DMS53 (cell line): Measurements from ENCODE around the gene JMJD1C.

Experiments used
- DNase-seq: peaks from one replicate; lab custom pipeline; 2025; lab: John Stamatoyannopoulos, UW

Gene JMJD1C

GRCh38 chr10:63481815-63482421 is 16.1 kb upstream of the JMJD1C start:
- no peak for DNase-seq

- no peak for DNase-seq
Measured at GRCh38 chr10:63480237-63480636, 14.5 kb upstream of the JMJD1C start.

- DNase-seq, result no peak
Measured at GRCh38 chr10:63478564-63478963, 12.8 kb upstream of the JMJD1C start.

DNA sequence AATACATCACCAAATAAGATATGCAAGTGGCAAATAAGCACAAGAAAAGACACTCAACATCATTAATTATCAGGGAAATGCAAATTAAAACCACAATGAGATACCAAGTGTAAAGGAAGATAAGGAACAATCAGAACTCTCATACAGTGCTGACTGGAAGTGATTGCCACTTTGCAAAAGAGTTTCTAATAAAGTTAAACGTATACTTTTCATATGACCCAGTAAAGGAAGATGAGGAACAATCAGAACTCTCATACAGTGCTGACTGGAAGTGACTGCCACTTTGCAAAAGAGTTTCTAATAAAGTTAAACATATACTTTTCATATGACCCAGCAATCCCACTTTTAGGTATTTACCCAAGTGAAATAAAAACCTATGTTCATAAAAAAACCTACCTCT is 12.2 kb upstream of the JMJD1C start:
- no peak for DNase-seq

GRCh38 chr10:63474488-63474887 is 8.7 kb upstream of the JMJD1C start:
- DNase-seq, result no peak

- no peak for DNase-seq
Measured at GRCh38 chr10:63470928-63471327, 5.2 kb upstream of the JMJD1C start.

GRCh38 chr10:63468947-63469346 is 3.2 kb upstream of the JMJD1C start:
- no peak for DNase-seq

DNA sequence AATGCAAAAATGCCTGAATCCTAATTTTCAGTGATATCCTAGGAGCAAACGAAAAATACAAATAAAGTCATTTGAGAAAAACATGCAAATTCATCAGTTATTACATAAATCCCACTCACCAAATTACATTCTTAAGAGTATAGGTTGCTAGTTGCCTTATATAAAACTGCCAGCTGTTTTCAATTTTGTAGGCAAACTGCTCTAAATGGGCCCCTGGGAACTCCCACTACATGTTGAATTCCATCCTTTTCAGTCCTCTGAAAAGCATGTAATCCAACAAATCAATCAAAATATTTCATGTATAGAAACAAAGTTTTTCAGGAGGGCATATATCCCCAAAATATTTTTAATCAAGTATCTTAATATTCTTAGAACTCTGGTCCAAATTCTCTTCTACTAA is 2.1 kb upstream of the JMJD1C start:
- no peak for DNase-seq

GRCh38 chr10:63466144-63466935 is 563 bp upstream of the JMJD1C start:
- DNase-seq, result peak; percentile 88

DNA sequence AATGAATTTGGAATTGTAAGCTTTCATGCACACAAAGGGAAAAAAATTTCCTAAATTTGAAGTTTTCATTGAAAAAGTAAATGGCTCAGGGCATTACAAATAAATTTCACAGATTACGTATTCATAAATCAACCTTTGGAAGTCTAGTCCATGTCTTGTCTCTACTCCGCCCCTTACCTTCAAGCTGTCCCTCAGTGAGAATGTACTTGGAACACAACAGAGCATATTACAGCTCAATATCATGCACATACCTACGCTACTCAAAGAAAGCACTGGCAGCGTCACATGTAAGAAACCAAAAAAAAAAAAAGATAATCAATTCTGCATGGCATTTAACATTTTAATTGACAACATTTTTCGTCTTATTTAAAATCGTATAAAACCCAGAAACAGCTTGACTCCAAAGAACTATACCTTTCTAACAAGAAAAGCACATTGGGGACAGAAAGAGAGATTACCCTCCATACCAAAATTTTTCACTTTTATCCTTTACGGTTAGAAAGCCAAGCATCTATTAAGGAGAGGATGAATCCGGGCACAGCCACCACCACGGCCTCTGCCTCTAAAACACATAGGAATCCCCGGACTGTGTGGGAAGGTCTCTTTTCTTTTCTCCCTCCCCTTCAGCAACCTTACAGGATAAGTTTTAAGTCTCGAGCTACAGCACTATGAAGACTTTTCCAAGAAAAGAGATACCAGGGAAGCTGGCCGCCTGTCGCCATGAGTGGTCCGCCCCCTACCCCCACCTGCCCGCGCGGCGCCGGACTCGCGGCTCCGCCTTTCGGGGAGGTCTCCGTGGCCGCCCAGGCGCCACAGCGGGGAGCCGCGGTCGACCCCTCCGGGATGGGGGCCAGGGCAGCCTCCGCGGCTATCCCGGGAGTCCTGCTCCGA is 1.1 kb downstream of the JMJD1C start:
- peak; percentile 78 for DNase-seq

DNA sequence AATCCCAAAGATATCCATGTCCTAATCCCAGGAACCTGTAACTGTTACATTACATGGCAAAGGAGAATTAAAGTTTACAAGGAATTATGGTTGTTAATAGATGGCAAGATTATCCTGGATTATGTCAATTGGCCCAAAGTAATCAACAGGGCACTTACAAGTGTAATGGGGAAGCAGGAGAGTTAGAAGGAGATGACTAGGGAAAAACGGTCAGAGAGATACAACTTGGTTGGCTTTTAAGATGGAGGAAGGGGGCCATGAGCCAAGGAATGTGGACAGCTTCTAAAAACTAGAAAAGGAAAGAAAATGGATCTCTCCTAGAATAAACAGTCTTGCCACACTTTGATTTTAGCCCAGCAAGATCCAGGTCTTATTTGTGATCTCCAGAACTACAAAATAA is 3.3 kb downstream of the JMJD1C start:
- DNase-seq, result no peak

DNA sequence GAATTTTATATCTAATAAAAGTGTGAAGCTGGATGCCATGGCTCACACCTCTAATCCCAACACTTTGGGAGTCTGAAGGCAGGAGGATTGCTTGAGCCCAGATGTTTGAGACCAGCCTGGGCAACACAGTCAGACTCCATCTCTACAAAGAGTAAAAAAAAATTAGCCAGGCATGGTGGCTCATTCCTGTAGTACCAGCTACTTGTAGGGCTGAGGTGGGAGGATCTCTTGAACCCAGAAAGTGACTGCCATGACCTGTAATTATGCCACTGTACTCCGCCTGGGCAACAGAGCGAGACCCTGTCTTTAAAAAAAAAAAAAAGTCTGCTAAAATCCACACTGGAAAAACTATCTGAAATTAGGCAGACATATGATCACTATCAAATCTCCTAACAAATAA is 7.6 kb downstream of the JMJD1C start:
- no peak for DNase-seq

DNA sequence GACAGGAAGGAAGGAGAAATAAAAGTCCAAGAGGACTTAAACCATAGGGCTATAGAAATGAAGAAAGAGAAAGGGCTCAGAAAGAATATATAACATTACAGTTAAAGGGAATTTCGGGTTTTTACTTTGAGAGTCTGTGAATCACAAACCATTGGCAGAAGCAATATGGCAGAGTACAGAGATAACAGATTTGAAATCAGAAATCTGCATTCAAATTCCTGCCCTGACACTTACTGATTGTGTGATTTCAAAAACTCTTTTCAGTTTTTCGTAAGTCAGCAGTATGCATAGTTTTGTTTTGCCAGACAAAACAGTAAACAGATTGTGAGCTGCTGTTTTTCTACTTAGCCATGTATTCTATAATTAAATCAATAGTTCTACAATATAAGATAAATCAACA is 8.2 kb downstream of the JMJD1C start:
- DNase-seq, result no peak

DNA sequence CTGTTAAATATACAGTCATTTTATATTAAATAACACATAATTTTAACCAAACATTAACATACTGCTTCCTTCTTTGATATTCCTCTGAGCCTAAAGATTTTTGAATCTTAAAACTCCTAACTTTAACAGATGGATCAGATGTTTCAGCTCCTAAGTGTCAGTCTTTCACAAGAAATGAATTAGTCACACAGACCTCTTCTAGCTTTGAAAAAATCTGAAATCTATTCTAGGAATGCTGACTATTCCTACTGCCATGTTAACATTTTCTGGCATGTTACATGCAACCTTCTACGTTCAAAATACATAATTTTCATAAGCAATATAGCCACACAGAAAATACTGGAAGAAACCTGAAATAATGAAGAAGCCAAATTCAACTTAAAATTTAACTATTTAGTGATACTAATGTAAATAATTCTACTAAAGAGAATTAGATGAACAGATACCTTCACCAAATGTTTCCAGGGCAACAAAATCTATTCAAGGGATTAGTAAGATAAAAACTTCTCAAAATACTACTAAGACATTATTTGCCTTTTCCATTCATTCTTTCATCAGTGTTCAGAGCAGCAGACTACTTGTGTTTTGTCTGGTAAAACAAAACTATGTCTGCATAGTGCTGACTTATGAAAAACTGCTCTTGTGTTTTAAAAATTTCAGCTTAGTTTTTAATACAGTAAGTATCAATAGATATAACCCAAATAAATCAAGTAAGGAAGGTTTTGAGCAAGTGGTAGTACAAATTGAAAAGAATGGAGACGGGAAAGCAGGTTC is 9.2 kb downstream of the JMJD1C start:
- DNase-seq, result no peak

- no peak for DNase-seq
Measured at GRCh38 chr10:63455507-63455906, 10.3 kb downstream of the JMJD1C start.

DNA sequence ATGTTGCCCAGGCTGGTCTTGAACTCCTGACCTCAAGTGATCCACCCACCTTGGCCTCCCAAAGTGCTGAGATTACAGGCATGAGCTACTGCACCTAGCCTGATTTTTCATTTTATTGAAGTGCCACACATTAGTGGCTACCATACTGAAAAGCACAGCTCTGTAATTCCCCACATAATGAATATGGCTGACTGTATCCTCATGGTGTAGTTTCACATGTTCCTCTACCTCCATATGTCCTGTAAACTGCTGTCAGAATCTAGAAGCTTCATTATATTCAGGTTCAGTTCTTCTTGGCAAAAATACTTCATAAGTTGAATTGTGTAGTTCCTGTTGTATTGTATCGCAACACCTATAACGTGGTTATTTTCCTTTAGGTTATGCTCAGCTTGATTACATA is 11.1 kb downstream of the JMJD1C start:
- DNase-seq, result no peak

GRCh38 chr10:63452524-63452923 is 13.3 kb downstream of the JMJD1C start:
- DNase-seq, result no peak

DNA sequence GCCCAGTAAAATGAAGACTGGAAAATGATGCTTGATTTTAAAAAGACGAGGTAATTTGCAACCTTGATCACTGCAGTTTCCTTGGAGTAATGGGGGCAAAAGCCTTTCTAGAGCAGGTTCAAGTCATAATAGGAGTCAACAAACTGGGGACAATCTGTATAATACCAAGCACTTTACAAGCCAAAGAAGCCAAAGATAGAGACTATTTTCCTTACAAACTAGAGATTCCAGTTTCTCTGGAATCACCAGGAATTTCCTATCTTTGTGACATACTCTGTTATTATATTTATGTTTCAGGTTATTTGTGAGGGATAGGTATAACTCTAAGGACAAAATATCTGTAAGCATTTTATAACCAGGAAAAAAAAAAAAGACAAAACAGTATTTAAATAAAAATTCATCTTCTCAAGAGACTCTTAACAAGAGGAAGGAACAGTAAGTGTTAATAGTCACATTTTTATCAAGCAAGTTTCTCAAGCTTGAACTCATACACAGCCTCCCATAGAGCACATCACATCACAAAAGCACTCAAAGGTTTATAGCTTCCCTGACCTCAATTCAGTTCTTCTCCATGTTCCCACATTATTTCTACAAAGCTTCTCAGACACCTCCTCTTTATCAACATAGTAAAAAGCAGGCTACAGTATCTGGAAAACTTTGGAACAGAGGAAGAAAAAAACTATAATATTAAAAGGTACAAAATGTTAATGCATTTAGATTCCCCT is 18.9 kb downstream of the JMJD1C start:
- no peak for DNase-seq

GRCh38 chr10:63441404-63441803 is 24.4 kb downstream of the JMJD1C start:
- DNase-seq, result no peak

DNA sequence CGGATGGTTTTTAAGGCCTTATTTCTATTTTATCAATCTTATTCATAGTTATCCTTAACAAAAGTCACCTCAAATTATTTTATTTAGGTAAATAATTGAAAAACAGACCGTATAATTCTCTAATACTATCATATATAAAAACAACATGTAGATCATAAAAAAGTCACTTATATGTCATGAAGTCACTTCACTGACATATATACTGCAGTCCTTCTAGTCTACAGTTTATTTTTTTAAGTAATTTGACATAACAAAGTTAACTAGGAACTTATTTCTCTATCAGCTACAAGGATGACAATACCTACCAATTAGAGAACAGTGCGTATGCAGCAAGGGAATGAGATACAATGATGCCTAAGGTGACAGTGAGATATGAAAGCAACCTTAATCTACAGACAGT is 26.2 kb downstream of the JMJD1C start:
- DNase-seq, result no peak
